HG03354 (cell line): ENCODE measurements around the gene LMO7.
"Not testable (repeated sequence)": the region's sequence is repeated elsewhere in the genome, so short reads cannot be mapped to it uniquely, and the experiment has no call there.

ENCODE experiments used
- ATAC-seq: cut with Tn5 transposase; IDR thresholded peaks from one replicate; pipeline ENCODE4 v1.9.1; 2021; ENCODE audit warnings: mild to moderate bottlenecking; ENCODE audit not compliant: unreplicated experiment, poor library complexity, severe bottlenecking

Gene LMO7

DNA sequence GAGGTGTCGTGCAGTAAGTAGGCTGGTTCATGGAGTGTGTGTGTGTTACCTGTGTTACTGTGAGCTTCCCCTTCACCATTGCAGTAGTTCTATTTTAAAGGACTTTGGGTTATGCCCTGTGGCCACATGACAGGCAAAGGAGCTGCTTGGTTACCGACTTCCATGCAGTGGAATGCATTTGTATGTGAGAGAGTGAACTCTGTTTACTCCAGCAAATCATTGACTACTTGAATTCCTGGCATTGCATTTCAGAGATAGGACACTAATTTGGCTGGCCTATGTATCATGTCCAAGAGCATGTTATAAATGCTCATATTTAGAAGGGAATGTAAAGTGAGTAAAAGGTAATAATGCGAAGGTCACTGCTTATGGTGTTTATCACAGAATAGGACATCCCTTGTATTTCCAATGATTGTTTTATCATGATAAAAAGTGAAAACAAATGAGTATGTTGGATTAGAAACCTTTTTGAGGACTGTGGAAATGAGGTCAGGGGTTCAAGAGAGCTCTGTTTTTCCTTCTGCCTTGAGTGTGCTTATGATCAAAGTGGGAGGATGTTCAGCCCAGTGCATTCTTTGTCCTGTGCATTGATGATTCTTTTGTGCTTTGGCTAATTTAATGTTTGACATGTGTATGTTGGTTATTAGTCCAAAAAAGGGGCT is 156.5 kb downstream of the LMO7 start:
- no peak for ATAC-seq

DNA sequence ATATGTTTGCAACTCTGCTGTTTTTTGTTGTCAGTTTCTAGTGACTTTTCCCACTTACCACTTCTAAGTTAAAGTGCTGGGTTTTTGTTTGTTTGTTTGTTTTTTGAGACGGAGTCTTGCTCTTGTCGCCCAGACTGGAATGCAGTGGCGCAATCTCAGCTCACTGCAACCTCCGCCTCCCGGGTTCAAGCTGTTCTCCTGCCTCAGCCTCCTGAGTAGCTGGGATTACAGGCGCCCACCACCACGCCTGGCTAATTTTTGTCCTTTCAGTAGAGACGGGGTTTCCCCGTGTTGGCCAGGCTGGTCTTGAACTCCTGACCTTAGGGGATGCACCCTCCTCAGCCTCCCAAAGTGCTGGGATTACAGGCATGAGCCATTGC is 157.0 kb downstream of the LMO7 start:
- not testable (repeated sequence) for ATAC-seq

DNA sequence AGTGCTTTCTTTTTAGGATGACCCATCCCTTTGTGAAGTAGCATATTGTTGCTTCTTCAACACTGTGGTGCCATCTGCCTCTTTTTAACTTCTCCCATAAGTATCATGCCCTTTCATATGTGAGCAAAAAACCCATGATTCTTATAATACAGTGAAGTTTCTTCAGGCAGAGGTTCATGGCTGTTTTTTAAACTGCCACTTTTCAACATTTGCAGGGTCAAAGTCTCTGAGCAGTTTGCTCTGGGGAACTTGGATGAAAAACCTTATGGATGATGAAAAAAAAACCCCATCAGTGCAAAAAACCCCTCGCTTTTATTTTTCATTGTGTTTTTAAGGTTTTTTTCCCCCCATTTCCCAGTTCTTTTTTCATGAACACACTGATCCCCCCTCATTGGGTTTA is 158.5 kb downstream of the LMO7 start:
- ATAC-seq, result no peak

DNA sequence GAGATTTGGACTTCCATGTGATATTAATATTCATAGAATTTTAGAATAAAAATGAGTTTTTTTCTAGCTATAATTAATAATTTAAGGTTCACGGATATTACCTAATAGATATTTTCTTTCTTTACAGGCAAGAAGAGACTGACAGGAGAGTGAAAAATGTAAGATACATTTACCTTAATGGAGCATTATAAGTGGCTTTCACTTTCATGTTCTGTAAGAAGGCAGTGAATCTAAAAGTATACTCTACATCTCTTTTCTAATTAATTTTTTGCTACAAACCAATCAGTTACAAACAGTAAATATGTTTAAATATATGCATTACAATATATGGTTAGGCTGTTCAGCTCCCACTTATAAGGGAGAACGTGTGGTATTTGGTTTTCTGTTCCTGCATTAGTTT is 159.1 kb downstream of the LMO7 start:
- no peak for ATAC-seq

DNA sequence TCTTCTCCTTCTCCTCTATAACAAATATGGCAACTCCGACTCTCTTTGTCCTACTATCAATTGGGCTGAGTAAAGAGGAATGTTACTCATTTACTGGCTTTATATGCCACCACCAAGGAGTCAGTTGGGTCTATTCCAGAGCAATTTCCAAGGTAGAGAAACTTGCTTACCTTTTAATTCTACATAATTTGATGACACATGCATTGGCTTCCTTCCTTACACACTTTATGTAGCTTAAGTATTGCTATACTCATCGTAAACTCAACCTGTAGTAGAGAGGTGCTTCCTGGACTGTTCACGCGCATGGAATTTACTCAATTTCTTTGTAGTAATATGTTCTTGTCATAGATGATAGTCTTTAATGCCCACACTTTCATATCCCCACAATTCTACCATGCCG is 160.7 kb downstream of the LMO7 start:
- no peak for ATAC-seq

DNA sequence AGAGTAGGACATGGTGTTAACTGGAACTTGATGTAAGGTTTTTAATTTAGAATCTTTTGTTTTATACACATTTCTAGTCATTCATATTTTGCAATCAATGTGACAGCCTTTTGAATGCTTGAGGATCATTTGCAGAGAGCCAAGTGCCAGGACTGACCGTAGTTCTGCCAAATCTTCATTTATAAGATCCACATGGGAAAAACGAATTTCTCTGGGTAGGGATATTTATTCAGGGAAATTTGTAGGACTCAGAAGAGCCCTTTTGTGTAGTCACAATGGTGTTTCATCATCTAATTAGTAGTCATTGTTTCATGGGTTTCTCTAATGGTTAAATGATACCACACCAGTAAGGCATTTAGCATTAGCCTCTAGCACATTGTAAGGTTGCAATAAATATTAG is 161.1 kb downstream of the LMO7 start:
- ATAC-seq, result no peak

DNA sequence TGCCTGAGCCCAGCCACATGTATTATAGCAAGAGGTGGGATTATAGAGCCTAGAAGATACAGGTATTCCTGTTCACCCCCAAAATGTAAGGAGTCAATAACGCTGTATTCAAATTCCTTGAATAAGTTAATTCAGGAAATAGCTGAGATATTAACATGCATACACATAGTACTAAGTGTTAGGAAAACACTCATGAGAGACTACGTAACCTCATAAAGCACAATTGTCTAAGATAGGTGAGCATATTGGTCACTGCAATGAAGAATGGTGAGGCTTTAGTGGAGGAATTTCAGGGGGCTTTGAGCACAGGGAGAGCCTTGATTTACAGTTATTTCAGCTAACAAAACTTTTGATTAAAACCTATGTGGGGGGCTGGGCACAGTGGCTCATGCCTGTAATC is 161.6 kb downstream of the LMO7 start:
- ATAC-seq, result no peak

DNA sequence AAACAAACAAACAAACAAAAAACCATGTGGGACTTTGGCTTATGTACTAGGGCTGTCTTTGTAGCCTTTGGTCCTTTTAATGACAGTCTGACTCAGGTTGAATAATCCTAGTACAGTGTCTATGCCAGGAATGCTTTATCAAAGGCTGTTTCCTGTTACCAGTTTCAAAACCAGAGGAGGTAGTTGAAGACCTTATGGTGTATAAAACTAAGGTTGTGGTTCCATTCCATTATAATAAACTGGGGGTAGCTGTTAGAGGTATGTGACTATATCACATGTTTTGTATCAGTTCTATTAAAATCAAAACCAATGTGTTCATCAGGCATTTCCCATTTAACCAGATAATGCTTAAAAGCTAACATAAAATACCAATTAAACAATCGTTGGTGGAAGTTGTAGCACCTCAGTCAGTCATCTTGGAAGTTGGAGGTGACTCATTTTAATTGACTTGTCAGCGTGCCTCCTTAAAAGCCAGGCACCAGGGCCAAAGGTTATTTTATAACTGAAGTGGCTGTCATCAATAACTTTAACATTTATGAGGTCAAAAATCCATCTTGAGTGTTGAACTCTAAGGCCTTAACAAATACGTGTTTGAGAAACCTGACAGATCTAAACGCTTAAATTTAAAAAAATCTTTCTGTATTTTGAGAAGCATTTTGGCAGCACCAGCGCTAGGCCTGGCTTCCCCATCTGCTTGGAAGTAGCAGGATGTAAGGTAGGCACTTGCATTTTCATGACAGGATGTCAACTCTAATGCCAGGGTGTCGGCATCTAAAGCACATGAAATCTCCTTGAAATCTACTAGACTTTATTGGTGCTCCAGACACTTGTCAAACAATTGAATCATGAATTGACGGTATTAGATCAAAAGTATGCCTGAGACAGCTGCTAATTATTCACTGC is 162.5 kb downstream of the LMO7 start:
- ATAC-seq, result no peak

DNA sequence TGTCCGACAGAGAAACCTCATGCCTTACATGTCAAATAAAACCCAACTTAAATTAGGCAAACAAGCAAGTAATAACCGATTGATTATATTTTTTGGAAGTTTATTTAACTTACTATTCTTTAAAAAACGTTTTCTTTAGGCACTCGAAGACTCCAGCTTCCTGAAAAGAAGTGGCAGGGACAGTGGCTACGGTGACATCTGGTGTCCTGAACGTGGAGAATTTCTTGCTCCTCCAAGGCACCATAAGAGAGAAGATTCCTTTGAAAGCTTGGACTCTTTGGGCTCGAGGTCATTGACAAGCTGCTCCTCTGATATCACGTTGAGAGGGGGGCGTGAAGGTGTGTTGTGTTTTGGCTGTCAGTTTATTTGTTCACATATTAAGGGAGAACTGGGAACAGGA is 164.4 kb downstream of the LMO7 start:
- no peak for ATAC-seq

DNA sequence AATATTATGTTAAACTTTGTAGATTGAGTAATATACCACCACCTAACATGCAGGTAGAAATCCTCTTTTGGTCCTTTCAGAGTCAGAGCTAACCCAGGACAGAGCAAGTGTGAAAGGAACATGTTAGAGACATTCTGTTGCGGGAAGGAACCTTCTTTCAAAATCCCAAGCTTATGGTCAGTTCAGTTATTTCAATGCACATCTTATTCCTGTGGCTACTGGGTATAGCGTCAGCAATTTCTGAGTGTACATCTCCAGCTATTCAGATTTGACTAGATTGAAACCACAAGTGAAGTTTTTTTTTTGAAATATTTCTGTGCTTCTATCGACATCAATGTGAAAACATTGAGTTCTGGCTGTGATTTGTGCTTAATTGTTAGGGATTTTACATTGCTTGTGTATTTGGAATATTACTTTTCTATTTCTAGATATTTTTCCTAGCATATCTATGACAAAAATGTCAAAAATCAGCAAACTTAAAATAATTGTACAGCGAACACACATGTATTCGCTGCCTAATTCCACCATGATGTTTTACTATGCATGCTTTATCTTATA is 165.3 kb downstream of the LMO7 start:
- no peak for ATAC-seq

DNA sequence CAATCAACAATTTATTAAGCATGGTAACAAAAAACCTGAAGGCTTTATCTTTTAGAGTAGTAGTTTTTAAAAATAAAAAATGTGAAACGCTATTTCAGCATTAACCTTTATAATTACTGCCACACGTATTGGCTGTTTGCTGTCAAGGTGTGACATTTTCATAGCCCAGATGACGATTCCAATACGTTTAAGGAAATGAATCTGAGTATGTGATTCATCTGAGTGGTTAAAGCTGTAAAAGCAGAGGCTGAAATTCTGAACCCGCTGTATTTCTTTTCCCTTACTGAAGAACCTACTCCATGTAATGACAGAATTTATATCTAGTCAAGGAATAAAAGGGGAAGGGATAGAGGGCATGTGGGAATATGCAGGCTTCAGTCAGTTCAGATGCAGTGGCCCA is 166.0 kb downstream of the LMO7 start:
- ATAC-seq, result no peak

DNA sequence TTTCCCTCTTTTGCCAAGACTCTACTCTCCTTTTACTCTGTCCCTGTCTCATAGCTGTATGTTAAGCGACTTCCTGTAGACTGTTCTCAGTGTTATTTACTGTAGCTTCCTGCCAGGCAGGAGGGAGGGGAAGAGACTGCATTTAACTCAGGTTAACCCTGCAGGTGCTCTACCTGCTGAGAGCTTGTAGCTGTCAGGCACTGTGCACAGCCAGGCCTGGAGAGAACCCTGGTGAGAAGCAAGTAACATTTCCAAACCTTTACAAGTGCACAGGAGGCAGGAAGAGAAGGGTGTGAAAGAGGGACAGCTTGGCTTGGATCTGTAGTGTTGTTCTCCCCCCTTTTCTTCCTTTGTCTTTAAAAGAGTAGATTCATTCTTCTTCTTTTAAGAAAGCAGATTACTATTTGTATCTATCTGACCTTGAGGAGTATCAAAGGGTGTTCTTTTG is 167.1 kb downstream of the LMO7 start:
- peak; percentile 76 for ATAC-seq

DNA sequence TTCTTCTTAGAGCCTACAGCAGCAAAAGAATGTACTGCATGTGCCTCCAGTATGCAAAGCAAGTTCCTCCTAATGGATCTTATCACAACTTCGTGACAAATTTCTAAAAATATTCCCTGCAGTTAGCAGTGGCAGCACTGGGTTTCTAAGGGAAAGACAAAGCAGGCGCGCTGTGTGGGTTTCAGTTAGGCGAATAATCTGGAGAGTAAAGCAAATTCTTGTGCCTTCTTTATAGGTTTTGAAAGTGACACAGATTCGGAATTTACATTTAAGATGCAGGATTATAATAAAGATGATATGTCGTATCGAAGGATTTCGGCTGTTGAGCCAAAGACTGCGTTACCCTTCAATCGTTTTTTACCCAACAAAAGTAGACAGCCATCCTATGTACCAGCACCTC is 167.9 kb downstream of the LMO7 start:
- ATAC-seq, result no peak

DNA sequence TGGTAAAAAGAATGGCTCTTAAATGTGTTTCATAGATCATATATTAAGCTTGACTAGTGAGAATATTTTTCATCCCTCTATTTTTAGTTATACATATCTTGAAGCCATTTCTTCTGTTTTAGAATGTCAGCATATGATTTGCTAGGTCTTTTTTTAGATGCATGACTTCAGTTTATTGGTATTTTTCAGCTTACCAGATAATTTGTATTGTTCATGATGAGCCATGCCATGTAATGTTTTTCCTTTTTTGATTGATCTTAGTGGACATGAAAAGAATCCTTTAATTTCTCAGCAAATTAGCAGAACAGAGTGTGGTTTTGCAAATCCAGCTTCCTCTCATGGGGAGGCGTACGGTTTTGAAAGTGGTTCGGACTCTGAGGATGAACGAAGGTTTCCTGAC is 168.5 kb downstream of the LMO7 start:
- no peak for ATAC-seq

DNA sequence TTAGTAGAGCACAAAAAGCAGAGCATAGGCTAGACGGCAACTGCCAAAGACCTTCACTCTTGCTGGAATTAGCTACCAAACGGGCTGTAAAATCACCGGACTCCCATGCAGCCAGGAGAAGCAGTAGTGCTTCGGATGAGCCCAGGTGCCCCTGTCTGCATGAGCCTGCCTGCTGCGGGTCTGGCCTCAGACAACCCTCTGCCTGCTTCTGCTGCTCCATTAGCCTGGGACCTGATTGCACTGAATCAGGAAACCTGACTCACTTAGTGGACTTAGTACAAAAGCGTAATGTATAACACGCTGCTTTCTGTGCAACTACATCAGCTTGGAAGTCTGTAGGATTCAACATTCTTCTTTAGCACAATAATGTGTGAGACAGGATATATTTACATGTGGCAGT is 170.0 kb downstream of the LMO7 start:
- ATAC-seq, result no peak

DNA sequence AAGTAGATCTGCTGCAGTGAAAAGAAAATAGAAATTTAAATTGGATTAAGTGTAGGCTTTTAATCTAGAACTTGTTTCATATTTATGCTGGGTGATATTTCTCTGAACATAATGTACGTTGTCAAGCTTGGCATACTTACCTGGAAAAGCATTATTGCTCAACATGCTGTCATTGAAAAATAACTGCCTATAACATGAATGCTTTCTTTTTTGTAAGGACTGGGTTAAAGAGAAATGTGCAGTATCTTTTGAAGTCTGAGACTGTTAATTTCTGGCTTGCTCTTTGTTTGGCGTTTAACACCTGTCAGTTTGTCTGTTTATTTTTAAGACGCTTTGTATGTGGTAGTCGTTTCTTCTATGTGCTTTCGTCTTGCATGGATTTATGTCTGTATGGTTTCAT is 175.2 kb downstream of the LMO7 start:
- ATAC-seq, result no peak

DNA sequence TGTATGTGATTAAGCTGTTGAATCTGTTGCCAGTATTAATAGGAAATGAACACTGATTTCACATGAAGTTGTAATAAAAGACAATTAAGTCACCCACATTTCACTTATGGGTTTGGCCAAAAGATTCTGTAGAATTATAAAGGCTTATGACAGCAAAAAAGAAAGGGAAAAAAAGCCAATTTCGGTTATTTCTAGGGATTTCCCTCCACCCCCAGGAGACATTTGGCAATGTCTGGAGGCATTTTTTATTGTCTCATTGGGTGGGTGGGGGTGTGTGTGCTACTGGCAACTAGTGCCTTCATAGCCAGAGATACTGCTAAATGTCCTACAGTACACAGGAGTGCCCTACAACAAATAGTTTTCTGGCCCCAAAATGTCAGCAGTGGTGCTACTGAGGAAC is 175.7 kb downstream of the LMO7 start:
- no peak for ATAC-seq

DNA sequence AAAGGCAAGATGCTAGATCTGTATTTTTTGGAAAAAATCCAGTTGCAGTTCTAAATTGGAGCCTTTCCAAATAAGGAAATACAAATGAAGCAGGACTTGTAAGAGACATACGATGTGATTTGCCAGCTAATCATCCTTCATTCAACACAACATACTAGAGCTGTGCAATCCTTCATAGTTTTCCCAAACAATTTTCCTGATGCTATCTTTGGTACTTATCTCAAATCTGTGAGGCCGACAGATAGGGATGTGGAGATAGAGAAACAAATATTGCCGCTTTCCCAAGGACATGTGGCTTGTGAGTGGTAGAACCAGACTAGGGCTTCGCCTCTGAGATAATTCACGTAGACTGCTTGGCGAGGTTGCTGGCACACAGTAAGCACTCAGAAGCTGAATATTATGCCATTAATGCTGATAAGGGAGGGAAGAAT is 176.6 kb downstream of the LMO7 start:
- no peak for ATAC-seq

DNA sequence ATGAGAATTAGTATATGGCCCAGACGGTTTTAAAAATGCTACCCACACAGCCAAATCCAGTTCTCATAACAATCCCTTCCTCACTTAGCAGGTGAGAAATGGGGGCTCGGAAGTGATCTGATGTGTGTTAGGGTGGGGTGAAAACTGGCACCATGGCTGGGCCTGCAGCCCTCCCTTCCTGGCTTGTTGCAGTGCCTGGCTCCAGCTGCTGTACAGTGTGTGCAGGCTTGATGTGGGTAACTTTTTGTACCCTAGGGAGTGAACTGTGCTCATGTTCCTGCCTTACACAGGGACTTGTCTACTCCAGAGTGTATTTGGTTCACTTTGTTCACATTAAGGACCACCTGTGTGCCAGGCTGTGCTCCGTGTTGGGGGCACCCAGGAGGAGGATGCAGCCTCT is 177.2 kb downstream of the LMO7 start:
- no peak for ATAC-seq

DNA sequence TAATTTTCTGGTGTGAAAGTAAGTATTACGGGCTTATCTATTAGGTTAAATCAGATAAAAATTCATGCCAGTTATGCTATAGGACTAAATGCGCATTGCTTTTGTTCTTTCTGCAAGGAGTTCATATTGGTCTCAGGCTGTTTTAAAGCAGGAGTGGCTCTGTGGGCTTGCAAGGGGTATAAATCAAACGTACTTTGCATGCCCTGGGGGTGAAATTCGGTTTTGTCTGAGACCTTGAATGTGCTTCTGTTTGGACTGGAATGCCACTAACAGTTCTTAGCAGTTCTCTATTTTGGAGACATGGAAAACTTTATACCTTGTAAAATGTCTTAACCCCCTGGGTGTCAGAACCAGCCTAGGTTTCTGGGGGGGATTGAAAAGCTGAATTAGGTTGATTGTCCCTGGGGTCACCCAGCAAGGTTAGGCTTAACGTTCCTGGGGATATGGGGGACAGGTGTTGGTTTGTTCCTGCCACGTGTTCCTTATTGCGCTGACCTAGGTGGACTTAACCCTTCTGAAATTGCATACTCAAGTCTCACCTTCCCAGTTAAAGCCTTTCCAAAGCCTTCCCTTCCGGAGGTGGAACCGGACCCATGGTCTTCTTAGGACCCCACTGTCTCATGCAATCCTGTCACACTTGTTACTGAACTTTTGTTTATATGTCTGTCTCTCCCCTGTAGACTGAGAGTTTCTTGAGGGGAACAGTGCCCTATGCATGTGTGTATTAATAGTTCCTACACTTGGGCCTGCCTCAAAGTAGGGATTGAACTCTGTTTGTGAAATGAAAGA is 182.2 kb downstream of the LMO7 start:
- ATAC-seq, result no peak

DNA sequence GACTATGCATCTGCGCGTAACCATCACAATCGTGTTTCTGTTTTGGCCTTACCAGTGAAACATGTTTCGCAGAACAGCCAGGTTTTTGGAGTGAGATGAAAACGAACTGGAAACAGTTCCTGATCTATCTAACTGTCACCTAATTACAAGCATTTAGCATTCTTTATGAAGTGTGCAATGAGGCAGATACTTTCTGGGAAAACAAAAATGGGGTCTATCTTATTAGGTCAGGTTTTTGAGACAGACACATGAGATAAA is 182.8 kb downstream of the LMO7 start:
- no peak for ATAC-seq
